ENCODE data around the gene ARHGEF5. TPM values are rescaled to one million over a fixed set of nuclear protein-coding genes. Genes with fewer than 3 reads are reported as not detected.
"Not testable (repeated sequence)": the region's sequence is repeated elsewhere in the genome, so short reads cannot be mapped to it uniquely, and the experiment has no call there.

Gene ARHGEF5
- total RNA-seq, result 10 to 100 TPM; 22.0 to 54.2 (median 29.2) TPM

GRCh38 chr7:144355176-144355822, at the start of gene ARHGEF5:
ARHGEF5 (plus strand) TSS chr7:144355402; CDS start chr7:144362670, 7,268 bp downstream.
- not testable (repeated sequence) for H3K9me3 ChIP-seq, DNase-seq, H3K27ac ChIP-seq, H3K36me3 ChIP-seq, H3K27me3 ChIP-seq, H3K4me1 ChIP-seq
- ATAC-seq (ENCODE audit: low FRiP score in 2 of 2), result peak; percentile 91 to 95
- peak within 1 kb of the TSS in 1 of 4 donors; percentile 32 for H3K4me3 ChIP-seq
- no CpG with 5 or more reads among the region's 50 CpGs for WGBS, 2 donors

- not testable (repeated sequence) for H3K36me3 ChIP-seq, H3K4me1 ChIP-seq, H3K27ac ChIP-seq, H3K27me3 ChIP-seq, H3K4me3 ChIP-seq, H3K9me3 ChIP-seq, DNase-seq
- peak in 1 of 2 donors; percentile 7 for ATAC-seq (ENCODE audit: low FRiP score in 2 of 2)
- WGBS, 2 donors, result no CpG with 5 or more reads among the region's 2 CpGs
Observed at GRCh38 chr7:144309702-144310101, 45.5 kb upstream of the ARHGEF5 start.

GRCh38 chr7:144311218-144311617, 44.0 kb upstream of the ARHGEF5 start:
- DNase-seq, result not testable (repeated sequence)

GRCh38 chr7:144311872-144312469, 43.2 kb upstream of the ARHGEF5 start, which contains the start of gene OR2A1:
OR2A1 (plus strand) TSS chr7:144312419; CDS start chr7:144318125, 5,706 bp downstream.
- WGBS, 2 donors, result 92% methylated on average over 2 of the region's 2 CpGs; no CpG with 5 or more reads in 1 of the 2 donors
- H3K27me3 ChIP-seq; H3K27ac ChIP-seq; ATAC-seq (ENCODE audit: low FRiP score in 2 of 2); H3K9me3 ChIP-seq; H3K4me1 ChIP-seq; H3K36me3 ChIP-seq; DNase-seq; H3K4me3 ChIP-seq: not testable (repeated sequence)

More at GRCh38 chr7:144311218-144311617, 44.0 kb upstream of the ARHGEF5 start:
- 100% methylated on average over 1 of the region's 2 CpGs; no CpG with 5 or more reads in 1 of the 2 donors for WGBS, 2 donors
- not testable (repeated sequence) for H3K4me1 ChIP-seq; H3K27ac ChIP-seq; ATAC-seq (ENCODE audit: low FRiP score in 2 of 2); H3K27me3 ChIP-seq; H3K36me3 ChIP-seq; H3K4me3 ChIP-seq; H3K9me3 ChIP-seq

GRCh38 chr7:144317537-144317936, 37.7 kb upstream of the ARHGEF5 start:
- not testable (repeated sequence) for H3K9me3 ChIP-seq; H3K27ac ChIP-seq; H3K36me3 ChIP-seq; H3K4me1 ChIP-seq; H3K4me3 ChIP-seq; ATAC-seq (ENCODE audit: low FRiP score in 2 of 2); H3K27me3 ChIP-seq; DNase-seq
- 60% methylated on average over 1 of the region's 1 CpG; no CpG with 5 or more reads in 1 of the 2 donors for WGBS, 2 donors

GRCh38 chr7:144319547-144319946, 35.7 kb upstream of the ARHGEF5 start:
- not testable (repeated sequence) for H3K9me3 ChIP-seq, H3K4me1 ChIP-seq

GRCh38 chr7:144321677-144322206, 33.5 kb upstream of the ARHGEF5 start:
- peak in 1 of 2 donors; percentile 13 for ATAC-seq (ENCODE audit: low FRiP score in 2 of 2)
- 60 to 74% methylated on average over 1 of the region's 3 CpGs for WGBS, 2 donors
- not testable (repeated sequence) for H3K27me3 ChIP-seq

More at GRCh38 chr7:144319547-144319946, 35.7 kb upstream of the ARHGEF5 start:
- not testable (repeated sequence) for ATAC-seq (ENCODE audit: low FRiP score in 2 of 2); H3K36me3 ChIP-seq; DNase-seq; H3K4me3 ChIP-seq; H3K27ac ChIP-seq; H3K27me3 ChIP-seq
- no CpG with 5 or more reads among the region's 2 CpGs for WGBS, 2 donors

GRCh38 chr7:144323359-144323758, 31.8 kb upstream of the ARHGEF5 start:
- H3K9me3 ChIP-seq; H3K36me3 ChIP-seq; ATAC-seq (ENCODE audit: low FRiP score in 2 of 2); H3K4me3 ChIP-seq; H3K27me3 ChIP-seq; H3K4me1 ChIP-seq; H3K27ac ChIP-seq: not testable (repeated sequence)
- DNase-seq, result peak in 1 of 2 donors; percentile 21
- 71% methylated on average over 3 of the region's 4 CpGs; no CpG with 5 or more reads in 1 of the 2 donors for WGBS, 2 donors

More at GRCh38 chr7:144321677-144322206, 33.5 kb upstream of the ARHGEF5 start:
- H3K4me1 ChIP-seq, H3K27ac ChIP-seq, DNase-seq, H3K9me3 ChIP-seq, H3K36me3 ChIP-seq, H3K4me3 ChIP-seq: not testable (repeated sequence)

GRCh38 chr7:144325868-144326267, 29.3 kb upstream of the ARHGEF5 start:
- H3K27ac ChIP-seq; H3K27me3 ChIP-seq; H3K36me3 ChIP-seq; ATAC-seq (ENCODE audit: low FRiP score in 2 of 2); H3K9me3 ChIP-seq; H3K4me1 ChIP-seq; H3K4me3 ChIP-seq: not testable (repeated sequence)
- peak in 1 of 2 donors; percentile 18 for DNase-seq
- WGBS, 2 donors, result 94 to 100% methylated on average over 3 of the region's 5 CpGs

GRCh38 chr7:144330044-144330443, 25.2 kb upstream of the ARHGEF5 start:
- H3K36me3 ChIP-seq; H3K9me3 ChIP-seq; ATAC-seq (ENCODE audit: low FRiP score in 2 of 2); H3K4me1 ChIP-seq; H3K4me3 ChIP-seq; DNase-seq; H3K27ac ChIP-seq; H3K27me3 ChIP-seq: not testable (repeated sequence)

GRCh38 chr7:144331221-144331995, 23.8 kb upstream of the ARHGEF5 start:
- not testable (repeated sequence) for H3K36me3 ChIP-seq, H3K4me3 ChIP-seq, DNase-seq, H3K4me1 ChIP-seq, H3K9me3 ChIP-seq, H3K27me3 ChIP-seq, H3K27ac ChIP-seq
- ATAC-seq (ENCODE audit: low FRiP score in 2 of 2), result peak; percentile 30 to 78
- 86 to 98% methylated on average over 1 to 4 of the region's 9 CpGs for WGBS, 2 donors

- not testable (repeated sequence) for H3K36me3 ChIP-seq, DNase-seq, H3K4me3 ChIP-seq, H3K27ac ChIP-seq, H3K27me3 ChIP-seq, H3K9me3 ChIP-seq, H3K4me1 ChIP-seq
- ATAC-seq (ENCODE audit: low FRiP score in 2 of 2), result peak; percentile 34 to 40
- 93% methylated on average over 2 of the region's 2 CpGs; no CpG with 5 or more reads in 1 of the 2 donors for WGBS, 2 donors
Observed at GRCh38 chr7:144331996-144332288, 23.3 kb upstream of the ARHGEF5 start.

GRCh38 chr7:144348625-144349024, 6.6 kb upstream of the ARHGEF5 start:
- not testable (repeated sequence) for H3K9me3 ChIP-seq; H3K36me3 ChIP-seq; DNase-seq; ATAC-seq (ENCODE audit: low FRiP score in 2 of 2); H3K4me1 ChIP-seq; H3K27ac ChIP-seq; H3K27me3 ChIP-seq; H3K4me3 ChIP-seq
- WGBS, 2 donors, result no CpG with 5 or more reads among the region's 1 CpG

Data from upper lobe of left lung (tissue), 6 donors.